ENCODE data around the gene ZNF804B. TPM values are rescaled to one million over a fixed set of nuclear protein-coding genes. Genes with fewer than 3 reads are reported as not detected.

The ZNF804B gene
- total RNA-seq, 6 donors from 2014 or later = not detected

DNA sequence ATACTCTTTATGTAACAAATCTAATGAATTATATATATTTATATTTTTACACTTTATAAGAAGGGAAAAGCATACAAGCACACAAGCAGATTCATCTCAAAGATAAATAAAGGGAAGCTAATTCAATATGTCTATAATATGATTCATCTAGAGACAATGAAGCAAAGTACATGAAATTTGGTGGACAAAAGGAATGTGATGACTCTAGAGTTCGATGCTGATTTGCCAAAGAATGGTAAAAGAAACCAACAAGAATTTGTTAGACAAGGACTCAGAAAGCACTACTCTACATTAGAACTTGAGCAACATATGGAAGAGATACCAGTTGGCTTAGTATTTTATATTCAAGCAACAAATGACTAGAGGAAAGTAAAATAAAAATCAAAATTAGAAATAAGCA is 572.5 kb downstream of the ZNF804B start:
- ATAC-seq (ENCODE audit: low FRiP score in 2 of 2) (no peak), DNase-seq (no peak)
- Histone ChIP-seq H3K4me1 (no peaks in the 10 kb centered on the region), H3K9me3 (no peaks in the 10 kb centered on the region), H3K27ac (no peak overlapping the region), H3K36me3 (no peaks in the 10 kb centered on the region), H3K4me3 (no peak overlapping the region), H3K27me3 (no peaks in the 10 kb centered on the region)
- 50 to 80% methylated on average over 1 of the region's 1 CpG for WGBS, 2 donors
- TF ChIP-seq EP300 (IDR thresholded peaks at IDR 0.05) = no peak
- TF ChIP-seq POLR2AphosphoS5 (IDR thresholded peaks at IDR 0.05) = no peak
- TF ChIP-seq, protein P1, sequence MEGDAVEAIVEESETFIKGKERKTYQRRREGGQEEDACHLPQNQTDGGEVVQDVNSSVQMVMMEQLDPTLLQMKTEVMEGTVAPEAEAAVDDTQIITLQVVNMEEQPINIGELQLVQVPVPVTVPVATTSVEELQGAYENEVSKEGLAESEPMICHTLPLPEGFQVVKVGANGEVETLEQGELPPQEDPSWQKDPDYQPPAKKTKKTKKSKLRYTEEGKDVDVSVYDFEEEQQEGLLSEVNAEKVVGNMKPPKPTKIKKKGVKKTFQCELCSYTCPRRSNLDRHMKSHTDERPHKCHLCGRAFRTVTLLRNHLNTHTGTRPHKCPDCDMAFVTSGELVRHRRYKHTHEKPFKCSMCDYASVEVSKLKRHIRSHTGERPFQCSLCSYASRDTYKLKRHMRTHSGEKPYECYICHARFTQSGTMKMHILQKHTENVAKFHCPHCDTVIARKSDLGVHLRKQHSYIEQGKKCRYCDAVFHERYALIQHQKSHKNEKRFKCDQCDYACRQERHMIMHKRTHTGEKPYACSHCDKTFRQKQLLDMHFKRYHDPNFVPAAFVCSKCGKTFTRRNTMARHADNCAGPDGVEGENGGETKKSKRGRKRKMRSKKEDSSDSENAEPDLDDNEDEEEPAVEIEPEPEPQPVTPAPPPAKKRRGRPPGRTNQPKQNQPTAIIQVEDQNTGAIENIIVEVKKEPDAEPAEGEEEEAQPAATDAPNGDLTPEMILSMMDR (IDR thresholded peaks at IDR 0.05) = no peak
- no peak for TF ChIP-seq POLR2A (IDR thresholded peaks at IDR 0.05)

DNA sequence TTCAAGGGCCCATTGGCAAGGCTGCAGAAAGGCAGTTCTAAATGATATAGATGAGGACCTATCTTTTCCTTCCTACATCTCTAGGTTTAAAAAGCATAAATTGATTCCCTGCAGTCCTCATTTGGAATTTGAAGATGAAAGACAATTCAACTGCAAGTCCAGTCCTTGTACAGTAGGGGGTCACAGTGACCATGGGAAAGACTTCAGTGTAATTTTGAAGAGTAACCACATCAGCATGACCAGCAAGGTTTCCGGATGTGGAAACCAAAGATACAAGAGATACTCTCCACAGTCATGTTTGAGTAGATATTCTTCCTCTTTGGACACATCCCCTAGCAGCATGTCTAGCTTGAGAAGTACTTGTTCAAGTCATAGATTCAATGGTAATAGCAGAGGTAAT is 575.3 kb downstream of the ZNF804B start:
- Histone ChIP-seq H3K36me3 (no peaks in the 10 kb centered on the region), H3K4me1 (no peaks in the 10 kb centered on the region), H3K27ac (no peak overlapping the region), H3K9me3 (no peaks in the 10 kb centered on the region), H3K27me3 (no peaks in the 10 kb centered on the region), H3K4me3 (no peak overlapping the region)
- 65 to 89% methylated on average over 1 of the region's 1 CpG for WGBS, 2 donors
- ATAC-seq (ENCODE audit: low FRiP score in 2 of 2) (no peak), DNase-seq (no peak)
- TF ChIP-seq, protein P1 (IDR thresholded peaks at IDR 0.05) = peak in 2 of 6 experiments; percentile 9
- TF ChIP-seq POLR2AphosphoS5 (IDR thresholded peaks at IDR 0.05) (no peak), POLR2A (IDR thresholded peaks at IDR 0.05) (no peak), EP300 (IDR thresholded peaks at IDR 0.05) (no peak)

DNA sequence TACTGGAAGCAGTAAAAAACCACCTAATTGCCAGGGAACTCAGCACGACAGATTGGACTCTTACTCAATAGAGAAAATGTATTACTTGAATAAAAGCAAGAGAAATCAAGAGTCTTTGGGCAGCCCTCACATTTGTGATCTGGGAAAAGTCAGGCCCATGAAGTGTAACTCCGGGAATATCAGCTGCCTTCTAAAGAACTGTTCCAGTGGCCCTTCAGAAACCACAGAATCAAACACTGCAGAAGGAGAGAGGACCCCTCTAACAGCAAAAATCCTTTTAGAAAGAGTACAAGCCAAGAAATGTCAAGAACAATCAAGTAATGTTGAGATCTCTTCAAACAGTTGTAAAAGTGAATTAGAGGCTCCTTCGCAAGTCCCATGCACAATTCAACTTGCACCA is 576.0 kb downstream of the ZNF804B start:
- Histone ChIP-seq H3K4me1 (no peaks in the 10 kb centered on the region), H3K27ac (no peak overlapping the region), H3K27me3 (no peaks in the 10 kb centered on the region), H3K4me3 (no peak overlapping the region), H3K36me3 (no peaks in the 10 kb centered on the region), H3K9me3 (no peaks in the 10 kb centered on the region)
- DNase-seq = peak in 1 of 2 donors; percentile 23
- WGBS, 2 donors = 49 to 60% methylated on average over 3 of the region's 3 CpGs
- ATAC-seq (ENCODE audit: low FRiP score in 2 of 2) = no peak
- no peak for TF ChIP-seq POLR2A (IDR thresholded peaks at IDR 0.05)
- peak in 1 of 4 donors; percentile 1 for TF ChIP-seq EP300 (IDR thresholded peaks at IDR 0.05)

DNA sequence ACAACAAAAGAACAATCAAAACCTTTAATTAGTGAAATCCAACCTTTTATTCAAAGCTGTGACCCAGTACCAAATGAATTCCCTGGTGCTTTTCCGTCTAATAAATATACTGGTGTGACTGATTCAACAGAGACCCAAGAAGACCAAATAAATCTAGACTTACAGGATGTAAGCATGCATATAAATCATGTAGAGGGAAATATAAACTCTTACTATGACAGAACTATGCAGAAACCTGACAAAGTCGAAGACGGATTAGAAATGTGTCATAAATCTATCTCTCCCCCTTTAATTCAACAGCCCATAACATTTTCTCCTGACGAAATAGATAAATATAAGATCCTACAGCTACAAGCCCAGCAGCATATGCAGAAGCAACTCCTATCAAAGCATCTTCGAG is 576.6 kb downstream of the ZNF804B start:
- TF ChIP-seq POLR2AphosphoS5 (IDR thresholded peaks at IDR 0.05) (no peak), EP300 (IDR thresholded peaks at IDR 0.05) (no peak), POLR2A (IDR thresholded peaks at IDR 0.05) (no peak)
- TF ChIP-seq, protein P1 (IDR thresholded peaks at IDR 0.05) = no peak
- Histone ChIP-seq H3K27ac (no peak overlapping the region), H3K4me1 (no peaks in the 10 kb centered on the region), H3K4me3 (no peak overlapping the region), H3K9me3 (no peaks in the 10 kb centered on the region), H3K27me3 (no peaks in the 10 kb centered on the region), H3K36me3 (no peaks in the 10 kb centered on the region)
- WGBS, 2 donors = 60 to 66% methylated on average over 5 of the region's 5 CpGs
- ATAC-seq (ENCODE audit: low FRiP score in 2 of 2) (no peak), DNase-seq (no peak)

DNA sequence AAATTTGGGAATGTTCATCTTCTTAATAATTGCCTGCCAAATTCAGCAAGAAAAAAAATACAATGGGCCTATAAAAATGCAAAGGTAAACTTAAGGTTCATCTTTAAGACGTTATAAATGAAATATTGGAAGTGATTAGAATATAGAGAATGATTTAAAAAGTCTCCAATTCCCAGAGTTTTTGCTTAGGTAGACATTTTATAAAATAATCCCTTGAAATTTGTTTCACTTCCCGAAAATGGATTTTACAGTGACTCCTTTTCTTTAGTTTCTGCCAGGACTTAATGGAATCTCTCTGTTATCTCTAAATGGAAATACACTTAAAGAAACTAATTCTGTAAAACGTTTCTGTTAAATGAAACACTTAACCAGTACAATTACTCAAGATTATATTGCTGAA is 580.2 kb downstream of the ZNF804B start:
- H3K9me3 ChIP-seq = no peaks in the 10 kb centered on the region
- H3K4me1 ChIP-seq = no peaks in the 10 kb centered on the region
- H3K36me3 ChIP-seq = no peaks in the 10 kb centered on the region
- H3K27ac ChIP-seq = no peak overlapping the region
- ATAC-seq (ENCODE audit: low FRiP score in 2 of 2) (no peak), DNase-seq (no peak)
- H3K4me3 ChIP-seq = no peak overlapping the region
- TF ChIP-seq POLR2AphosphoS5 (IDR thresholded peaks at IDR 0.05) (no peak), POLR2A (IDR thresholded peaks at IDR 0.05) (no peak), EP300 (IDR thresholded peaks at IDR 0.05) (no peak)
- TF ChIP-seq, protein P1 (IDR thresholded peaks at IDR 0.05) = no peak
- WGBS, 2 donors = 52 to 58% methylated on average over 3 of the region's 3 CpGs
- H3K27me3 ChIP-seq = no peaks in the 10 kb centered on the region
